ENCODE results near the gene SIRT1.
"Not testable (repeated sequence)": the region's sequence is repeated elsewhere in the genome, so short reads cannot be mapped to it uniquely, and the experiment has no call there.

The SIRT1 gene

DNA sequence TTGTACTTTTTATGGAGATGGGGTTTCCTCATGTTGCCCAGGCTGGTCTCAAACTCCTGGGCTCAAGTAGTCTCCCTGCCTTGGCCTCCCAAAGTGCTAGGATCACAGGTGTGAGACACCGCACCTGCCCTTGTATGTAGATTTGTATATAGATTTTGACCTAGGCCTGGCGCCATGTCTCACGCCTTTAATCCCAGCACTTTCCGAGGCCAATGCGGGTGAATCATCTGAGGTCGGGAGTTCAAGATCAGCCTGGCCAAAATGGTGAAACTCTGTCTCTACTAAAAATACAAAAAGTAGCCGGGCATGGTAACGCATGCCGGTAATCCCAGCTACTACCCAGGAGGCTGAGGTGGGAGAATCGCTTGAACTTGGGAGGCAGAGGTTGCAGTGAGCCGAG, 7.0 kb upstream of the SIRT1 start:
- DNase-seq (ENCODE audit: low spot score) = not testable (repeated sequence)

DNA sequence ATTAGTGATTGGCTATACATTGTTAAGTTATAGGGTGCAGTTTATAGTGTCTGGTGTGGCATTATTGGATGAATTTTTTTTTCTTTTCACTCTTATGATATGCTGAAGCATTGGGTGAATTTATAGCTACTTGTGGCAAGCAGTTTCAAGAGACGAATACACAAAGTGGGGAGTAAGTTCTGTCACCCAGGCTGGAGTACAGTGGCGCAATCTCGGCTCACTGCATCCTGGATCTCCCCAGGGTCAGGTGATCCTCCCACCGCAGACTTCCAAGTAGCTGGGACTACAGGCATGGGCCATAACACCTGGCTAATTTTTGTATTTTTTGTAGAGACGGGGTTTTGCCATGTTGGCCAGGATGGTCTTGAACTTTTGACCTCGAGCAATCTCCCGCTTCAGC, 6.3 kb upstream of the SIRT1 start:
- no peak for DNase-seq (ENCODE audit: low spot score)

- DNase-seq (ENCODE audit: low spot score) = no peak
Measured at GRCh38 chr10:67883710-67884312, 645 bp upstream of the SIRT1 start.

- peak; percentile 87 for DNase-seq (ENCODE audit: low spot score)
Measured at GRCh38 chr10:67884842-67885670, 600 bp downstream of the SIRT1 start.

DNA sequence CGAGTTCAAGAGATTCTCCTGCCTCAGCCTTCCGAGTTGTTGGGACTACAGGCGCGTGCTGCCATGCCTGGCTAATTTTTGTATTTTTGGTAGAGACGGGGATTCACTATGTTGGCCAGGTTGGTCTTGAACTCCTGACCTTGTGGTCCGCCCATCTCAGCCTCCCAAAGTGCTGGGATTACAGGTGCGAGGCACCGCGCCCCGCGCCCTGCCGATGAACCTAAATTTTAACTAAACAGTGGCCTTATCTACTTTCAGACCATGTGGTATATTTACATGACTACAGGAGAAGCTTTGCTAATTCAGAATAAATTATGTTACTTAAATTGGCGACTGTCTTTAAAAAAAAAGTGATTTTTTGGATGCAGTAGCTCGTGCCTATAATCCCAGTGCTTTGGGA, 9.2 kb downstream of the SIRT1 start:
- DNase-seq (ENCODE audit: low spot score) = no peak

DNA sequence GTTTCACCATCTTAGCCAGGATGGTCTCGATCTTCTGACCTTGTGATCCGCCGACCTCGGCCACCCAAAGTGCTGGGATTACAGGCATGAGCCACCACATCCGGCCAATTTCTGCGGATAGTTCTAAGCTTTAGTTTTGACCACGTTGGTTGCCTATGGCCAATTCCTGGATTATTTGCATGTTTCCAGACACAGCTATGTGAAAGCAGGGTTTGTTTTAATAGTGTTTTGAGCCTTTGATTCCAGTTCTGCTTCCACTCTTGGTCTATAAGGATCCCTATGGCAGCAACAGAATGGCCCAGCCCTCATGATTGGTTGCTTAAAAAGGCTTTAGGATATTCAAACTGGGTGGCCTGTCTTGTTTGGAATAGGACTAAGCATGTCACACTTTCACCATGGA, 19.1 kb downstream of the SIRT1 start:
- DNase-seq (ENCODE audit: low spot score) = no peak

DNA sequence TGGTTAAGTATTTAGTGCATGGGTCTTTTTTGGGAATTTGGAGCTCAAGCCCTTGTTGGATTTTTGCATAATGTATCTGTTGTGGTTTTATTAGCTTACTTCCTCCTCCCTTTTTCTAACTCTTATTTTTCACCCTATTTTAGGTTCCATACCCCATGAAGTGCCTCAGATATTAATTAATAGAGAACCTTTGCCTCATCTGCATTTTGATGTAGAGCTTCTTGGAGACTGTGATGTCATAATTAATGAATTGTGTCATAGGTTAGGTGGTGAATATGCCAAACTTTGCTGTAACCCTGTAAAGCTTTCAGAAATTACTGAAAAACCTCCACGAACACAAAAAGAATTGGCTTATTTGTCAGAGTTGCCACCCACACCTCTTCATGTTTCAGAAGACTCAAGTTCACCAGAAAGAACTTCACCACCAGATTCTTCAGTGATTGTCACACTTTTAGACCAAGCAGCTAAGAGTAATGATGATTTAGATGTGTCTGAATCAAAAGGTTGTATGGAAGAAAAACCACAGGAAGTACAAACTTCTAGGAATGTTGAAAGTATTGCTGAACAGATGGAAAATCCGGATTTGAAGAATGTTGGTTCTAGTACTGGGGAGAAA, 28.0 kb downstream of the SIRT1 start:
- no peak for DNase-seq (ENCODE audit: low spot score)

- no peak for DNase-seq (ENCODE audit: low spot score)
Measured at GRCh38 chr10:67914777-67915340, 30.4 kb downstream of the SIRT1 start.

DNA sequence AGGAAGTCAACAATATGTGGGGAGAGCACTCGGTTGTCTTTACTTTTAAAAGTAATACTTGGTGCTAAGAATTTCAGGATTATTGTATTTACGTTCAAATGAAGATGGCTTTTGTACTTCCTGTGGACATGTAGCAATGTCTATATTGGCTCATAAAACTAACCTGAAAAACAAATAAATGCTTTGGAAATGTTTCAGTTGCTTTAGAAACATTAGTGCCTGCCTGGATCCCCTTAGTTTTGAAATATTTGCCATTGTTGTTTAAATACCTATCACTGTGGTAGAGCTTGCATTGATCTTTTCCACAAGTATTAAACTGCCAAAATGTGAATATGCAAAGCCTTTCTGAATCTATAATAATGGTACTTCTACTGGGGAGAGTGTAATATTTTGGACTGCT, 32.7 kb downstream of the SIRT1 start:
- DNase-seq (ENCODE audit: low spot score) = no peak

- no peak for DNase-seq (ENCODE audit: low spot score)
Measured at GRCh38 chr10:67917679-67918078, 33.2 kb downstream of the SIRT1 start.

DNA sequence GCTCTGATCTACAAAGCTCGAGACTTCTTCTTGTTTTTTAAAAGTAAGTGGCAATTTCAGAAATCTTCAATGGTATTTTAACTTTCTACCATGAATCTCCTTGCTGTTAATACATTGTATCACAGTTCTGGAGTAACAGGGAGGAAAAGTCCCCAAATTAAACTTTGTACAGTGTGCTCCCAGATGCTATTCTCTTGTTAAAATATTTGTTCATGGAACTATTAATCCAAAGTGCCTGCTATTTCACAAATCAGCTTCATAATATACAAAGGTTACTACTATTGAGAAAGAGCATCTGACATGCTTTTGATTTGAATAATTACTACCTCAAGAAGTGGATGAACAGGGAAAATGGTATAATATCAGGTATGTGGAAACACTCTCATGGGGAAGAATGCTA, 36.6 kb downstream of the SIRT1 start:
- no peak for DNase-seq (ENCODE audit: low spot score)

- no peak for DNase-seq (ENCODE audit: low spot score)
Measured at GRCh38 chr10:67923551-67923950, 39.1 kb downstream of the SIRT1 start.

GRCh38 chr10:67924136-67924535, 39.7 kb downstream of the SIRT1 start:
- no peak for DNase-seq (ENCODE audit: low spot score)

DNA sequence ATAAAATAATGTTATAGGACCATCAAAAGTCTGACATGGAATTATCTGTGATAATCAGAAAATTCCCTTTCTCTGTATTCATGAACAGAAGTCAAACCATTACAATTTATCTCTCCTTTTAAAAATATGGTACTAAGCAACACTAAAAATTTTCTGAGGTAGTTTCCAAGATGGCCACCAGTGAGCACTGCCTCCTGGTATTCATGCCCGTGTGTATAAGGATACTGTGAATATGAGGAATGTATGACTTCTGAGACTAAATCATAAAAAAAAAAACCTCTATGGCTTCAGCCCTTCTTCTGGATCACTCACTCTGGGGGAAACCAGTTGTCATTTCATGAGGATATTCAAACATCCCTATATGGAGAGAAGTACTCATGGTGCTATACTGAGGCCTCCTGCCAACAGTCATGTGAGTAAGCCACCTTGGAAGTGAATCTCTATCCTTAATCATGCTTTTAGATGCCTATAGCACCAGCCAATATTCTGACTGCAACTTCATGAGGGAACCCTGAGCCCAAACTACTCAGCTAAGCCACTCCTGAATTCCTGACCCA, 41.1 kb downstream of the SIRT1 start:
- DNase-seq (ENCODE audit: low spot score) = no peak

GRCh38 chr10:67926951-67927350, 42.5 kb downstream of the SIRT1 start:
- no peak for DNase-seq (ENCODE audit: low spot score)

GRCh38 chr10:67933199-67933598, 48.7 kb downstream of the SIRT1 start:
- no peak for DNase-seq (ENCODE audit: low spot score)

GRCh38 chr10:67934336-67934735, 49.9 kb downstream of the SIRT1 start:
- DNase-seq (ENCODE audit: low spot score) = peak; percentile 4

DNA sequence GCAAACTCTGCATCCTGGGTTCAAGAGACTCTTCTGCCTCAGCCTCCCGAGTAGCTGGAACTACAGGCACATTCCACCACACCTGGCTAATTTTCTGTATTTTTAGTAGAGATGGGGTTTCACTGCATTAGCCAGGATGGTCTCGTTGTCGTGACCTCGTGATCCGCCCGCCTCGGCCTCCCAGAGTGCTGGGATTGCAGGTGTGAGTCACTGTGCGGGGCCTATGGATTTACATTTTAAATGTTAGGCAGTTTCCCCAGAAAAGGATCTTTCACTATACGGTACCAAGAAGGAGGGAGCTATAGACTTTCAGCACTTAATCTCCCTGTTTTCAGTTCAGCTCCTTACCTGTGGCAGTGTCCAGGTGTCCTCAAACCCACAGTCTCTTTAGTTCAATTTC, 50.8 kb downstream of the SIRT1 start:
- DNase-seq (ENCODE audit: low spot score) = no peak

GRCh38 chr10:67936416-67936815, 52.0 kb downstream of the SIRT1 start:
- DNase-seq (ENCODE audit: low spot score) = no peak

GRCh38 chr10:67943917-67944316, 59.5 kb downstream of the SIRT1 start:
- no peak for DNase-seq (ENCODE audit: low spot score)

- no peak for DNase-seq (ENCODE audit: low spot score)
Measured at GRCh38 chr10:67955614-67956013, 71.2 kb downstream of the SIRT1 start.

DNA sequence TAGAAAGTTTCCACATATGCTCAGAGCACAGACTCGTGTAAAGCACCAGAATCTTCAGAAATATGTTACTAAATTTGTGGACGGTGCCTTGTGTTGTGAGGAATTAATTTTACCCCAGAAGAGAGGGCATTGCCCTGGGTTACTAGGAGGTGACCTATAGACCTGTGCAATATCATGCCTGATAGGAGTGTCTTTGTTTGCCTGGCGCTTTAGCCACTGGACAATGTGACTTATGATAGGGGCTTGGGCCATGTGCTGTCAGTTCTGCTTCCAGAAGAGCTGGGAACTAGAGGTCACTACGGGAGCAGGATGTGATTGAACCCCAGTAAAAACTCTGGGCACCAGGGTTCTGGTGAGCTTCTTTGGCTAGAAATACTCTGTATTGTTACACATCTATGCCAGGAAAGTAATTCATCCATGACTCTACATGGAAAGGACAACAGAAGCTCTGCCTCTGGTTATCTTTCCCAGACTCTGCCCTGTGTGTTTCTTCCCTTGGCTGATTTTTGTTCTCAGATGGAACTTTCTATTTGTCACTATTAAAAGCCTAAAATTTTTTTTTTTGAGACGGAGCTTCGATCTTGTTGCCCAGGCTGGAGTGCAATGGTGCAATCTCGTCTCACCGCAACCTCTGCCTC, 75.5 kb downstream of the SIRT1 start:
- no peak for DNase-seq (ENCODE audit: low spot score)
